Lung (tissue), 12 donors: ENCODE measurements around the gene TPRG1. TPM values are rescaled to one million over a fixed set of nuclear protein-coding genes. Genes with fewer than 3 reads are reported as not detected.

Experiments used
- ATAC-seq: fragments of 200-7000 bp; cut with Tn5 transposase; one replicate; pipeline ENCODE4 v1.9.1; 2020; ENCODE audit warnings: moderate number of reproducible peaks; ENCODE audit not compliant: insufficient read depth, low FRiP score
- DNase-seq, 3 donors: peaks; one replicate each; pipeline ENCODE4 v3.0.0-alpha.2; 2013 to 2017
- H3K27ac ChIP-seq, 2 donors: one replicate each; pipeline ENCODE4 v1.5.1; 2013; ENCODE audit warnings: mild to moderate bottlenecking in 2 of 2, moderate library complexity in 2 of 2, control low read depth in 1 of 2, inconsistent platforms in 1 of 2, low read depth in 1 of 2, low read length in 1 of 2
- H3K27me3 ChIP-seq, 3 donors: one replicate each; pipeline ENCODE4 v1.5.1; 2013; ENCODE audit warnings: low read length in 2 of 3; ENCODE audit not compliant: control insufficient read depth in 3 of 3, insufficient read depth in 3 of 3
- H3K36me3 ChIP-seq, 4 donors: one replicate each; pipeline ENCODE4 v1.5.1; 2013; ENCODE audit warnings: low read length in 4 of 4, mild to moderate bottlenecking in 1 of 4, moderate library complexity in 1 of 4; ENCODE audit not compliant: control insufficient read depth in 4 of 4, insufficient read depth in 4 of 4
- H3K4me1 ChIP-seq, 5 donors: one replicate each; pipeline ENCODE4 v1.5.1; 2013; ENCODE audit warnings: low read length in 5 of 5, mild to moderate bottlenecking in 2 of 5, moderate library complexity in 1 of 5; ENCODE audit not compliant: control insufficient read depth in 5 of 5, insufficient read depth in 5 of 5
- H3K4me3 ChIP-seq: one replicate; pipeline ENCODE4 v1.5.1; 2013; ENCODE audit warnings: mild to moderate bottlenecking, control low read depth, moderate library complexity
- H3K9ac ChIP-seq, 2 donors: one replicate each; pipeline ENCODE4 v1.5.1; 2013; ENCODE audit warnings: low read length in 2 of 2, control low read depth in 1 of 2; ENCODE audit not compliant: insufficient read depth in 1 of 2
- H3K9me3 ChIP-seq, 4 donors: one replicate each; pipeline ENCODE4 v1.5.1; 2013; ENCODE audit warnings: low read length in 3 of 4, mild to moderate bottlenecking in 1 of 4, moderate library complexity in 1 of 4; ENCODE audit not compliant: control insufficient read depth in 4 of 4, insufficient read depth in 3 of 4
- WGBS, 2 donors: extraction: QIAGEN DNeasy Blood & Tissue Kit; methylation state at CpG; one replicate each; pipeline ENCODE4 v1.1.7; 2013; 5-methylcytosine and 5-hydroxymethylcytosine counted together
- polyA plus RNA-seq, 2 donors: library from polyadenylated mRNA; stranded (reverse); fragments of 200-250 nt; gene quantifications; one replicate each; pipeline ENCODE4 v1.2.1, GENCODE V29; 2013
- total RNA-seq, 2 donors: library from RNA; depleted of rRNA in 1 of 2; stranded (reverse); fragments of >200 nt in 1 of 2; gene quantifications; one replicate each; pipeline ENCODE4 v1.2.1, GENCODE V29; 2014 to 2021
- TF ChIP-seq, protein P1 (sequence below): IDR thresholded peaks from 2 replicates; pipeline ENCODE4 v1.5.1; 2012; ENCODE audit warnings: mild to moderate bottlenecking; ENCODE audit errors: control extremely low read depth, extremely low read depth
- donor health status: control.
- donor health status: control.
- donor health status: Bipolar disorder and iron deficiency.
- donor health status: healthy.
- donor health status: DM: yes; HTN: yes; CAD: no.

Gene TPRG1
- total and polyA plus RNA-seq, 4 donors, result 3.7 to 13.8 (median 9.4) TPM

DNA sequence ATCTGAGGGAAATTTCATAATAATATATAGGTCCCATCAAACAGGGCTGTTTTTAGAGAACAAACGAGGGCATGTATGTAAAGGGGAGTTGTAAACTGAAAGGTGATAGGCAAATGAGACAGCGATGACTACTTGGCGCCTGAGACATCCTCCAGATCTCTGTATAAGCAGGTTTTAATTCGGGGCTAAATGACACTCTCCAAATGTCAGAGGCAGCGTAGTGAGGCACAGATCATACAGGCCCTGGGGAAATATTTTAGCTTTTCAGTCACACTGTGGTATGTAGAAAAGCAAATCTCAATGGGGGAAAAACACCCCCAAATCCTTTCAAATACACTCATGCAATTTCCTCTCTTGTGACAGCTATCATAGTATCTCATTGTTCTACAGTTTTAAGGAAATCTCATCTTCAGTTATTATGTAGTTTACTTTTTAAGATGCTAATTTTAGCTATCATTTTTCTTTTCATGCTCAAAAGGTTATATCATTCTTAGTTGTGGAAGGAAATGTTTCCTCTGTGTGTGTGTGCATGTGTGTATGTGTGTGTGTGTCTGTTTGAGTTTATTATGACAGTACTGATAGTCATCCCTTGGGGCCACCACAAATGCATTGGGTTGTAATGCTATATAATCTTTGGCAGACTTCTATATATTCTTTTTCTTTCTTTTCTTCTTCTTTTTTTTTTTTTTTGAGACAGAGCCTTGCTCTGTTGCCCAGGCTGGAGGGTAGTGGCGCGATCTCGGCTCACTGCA is 1.1 kb downstream of the TPRG1 start:
- Histone ChIP-seq H3K27me3 (no peaks in the 10 kb centered on the region), H3K27ac (no peak overlapping the region), H3K9ac (no peak overlapping the region), H3K4me3 (no peak overlapping the region), H3K36me3 (no peaks in the 10 kb centered on the region), H3K4me1 (no peaks in the 10 kb centered on the region), H3K9me3 (no peaks in the 10 kb centered on the region)
- TF ChIP-seq, protein P1, sequence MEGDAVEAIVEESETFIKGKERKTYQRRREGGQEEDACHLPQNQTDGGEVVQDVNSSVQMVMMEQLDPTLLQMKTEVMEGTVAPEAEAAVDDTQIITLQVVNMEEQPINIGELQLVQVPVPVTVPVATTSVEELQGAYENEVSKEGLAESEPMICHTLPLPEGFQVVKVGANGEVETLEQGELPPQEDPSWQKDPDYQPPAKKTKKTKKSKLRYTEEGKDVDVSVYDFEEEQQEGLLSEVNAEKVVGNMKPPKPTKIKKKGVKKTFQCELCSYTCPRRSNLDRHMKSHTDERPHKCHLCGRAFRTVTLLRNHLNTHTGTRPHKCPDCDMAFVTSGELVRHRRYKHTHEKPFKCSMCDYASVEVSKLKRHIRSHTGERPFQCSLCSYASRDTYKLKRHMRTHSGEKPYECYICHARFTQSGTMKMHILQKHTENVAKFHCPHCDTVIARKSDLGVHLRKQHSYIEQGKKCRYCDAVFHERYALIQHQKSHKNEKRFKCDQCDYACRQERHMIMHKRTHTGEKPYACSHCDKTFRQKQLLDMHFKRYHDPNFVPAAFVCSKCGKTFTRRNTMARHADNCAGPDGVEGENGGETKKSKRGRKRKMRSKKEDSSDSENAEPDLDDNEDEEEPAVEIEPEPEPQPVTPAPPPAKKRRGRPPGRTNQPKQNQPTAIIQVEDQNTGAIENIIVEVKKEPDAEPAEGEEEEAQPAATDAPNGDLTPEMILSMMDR, result no peak
- DNase-seq (no peak), ATAC-seq (no peak)
- WGBS, 2 donors, result 86 to 94% methylated on average over 8 of the region's 8 CpGs

DNA sequence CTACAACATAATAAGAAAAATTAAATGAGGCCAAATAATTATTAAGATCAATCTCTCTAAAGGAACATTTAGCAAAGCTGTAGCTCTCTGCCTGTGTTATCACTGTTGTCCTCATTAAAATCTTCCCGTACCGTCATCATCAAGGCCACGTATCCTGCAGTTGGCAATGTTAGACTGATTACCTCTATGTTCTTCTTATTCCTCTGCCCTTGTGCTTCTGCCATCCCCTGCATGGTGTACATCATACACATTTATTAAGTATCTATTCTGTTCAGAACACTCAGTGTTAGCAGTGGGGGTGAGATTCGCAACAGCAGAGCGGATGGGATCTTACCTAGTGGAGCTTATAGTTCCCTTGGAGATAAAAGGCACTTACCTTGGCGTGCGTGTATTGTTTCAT is 12.8 kb downstream of the TPRG1 start:
- ATAC-seq (no peak), DNase-seq (no peak)
- no peak overlapping the region for H3K9ac ChIP-seq
- no peak overlapping the region for H3K27ac ChIP-seq
- no peaks in the 10 kb centered on the region for H3K27me3 ChIP-seq
- no peaks in the 10 kb centered on the region for H3K36me3 ChIP-seq
- WGBS, 2 donors, result 94 to 96% methylated on average over 7 of the region's 7 CpGs
- H3K4me3 ChIP-seq, result no peak overlapping the region
- H3K4me1 ChIP-seq, result peaks cover 0 to 5% (median 0%) of the 10 kb centered on the region in 5 donors
- peaks cover 0 to 2% (median under 1%) of the 10 kb centered on the region in 4 donors for H3K9me3 ChIP-seq
- TF ChIP-seq, protein P1, result no peak

DNA sequence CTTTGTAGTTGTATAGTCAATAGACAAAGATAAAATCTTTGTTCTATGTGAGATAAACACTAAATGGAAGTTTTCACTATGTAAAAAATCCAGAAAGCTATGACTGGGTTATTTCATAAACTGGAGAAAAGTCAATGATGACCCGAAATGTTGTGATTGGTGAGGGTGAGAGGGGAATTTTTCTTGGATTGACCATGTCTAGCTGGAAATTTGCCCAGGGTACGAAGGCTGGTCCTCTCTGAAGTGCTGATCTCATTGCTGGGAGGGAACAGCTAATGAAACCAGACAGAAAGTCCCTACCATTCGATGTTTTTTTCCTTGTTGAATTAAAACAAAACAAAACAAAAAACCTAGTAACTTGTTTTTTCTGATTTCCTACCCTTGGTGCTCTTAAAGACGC is 14.3 kb downstream of the TPRG1 start:
- Histone ChIP-seq H3K4me3 (no peak overlapping the region), H3K4me1 (peaks cover 0 to 5% (median 0%) of the 10 kb centered on the region in 5 donors), H3K9ac (peak overlapping the region in 1 of 2 donors; percentile 26), H3K27ac (no peak overlapping the region), H3K9me3 (no peaks in the 10 kb centered on the region), H3K36me3 (no peaks in the 10 kb centered on the region), H3K27me3 (no peaks in the 10 kb centered on the region)
- peak; percentile 44 to 84 (median 67) for DNase-seq
- ATAC-seq, result no peak
- TF ChIP-seq, protein P1, result no peak
- WGBS, 2 donors, result 55 to 76% methylated on average over 4 of the region's 4 CpGs

DNA sequence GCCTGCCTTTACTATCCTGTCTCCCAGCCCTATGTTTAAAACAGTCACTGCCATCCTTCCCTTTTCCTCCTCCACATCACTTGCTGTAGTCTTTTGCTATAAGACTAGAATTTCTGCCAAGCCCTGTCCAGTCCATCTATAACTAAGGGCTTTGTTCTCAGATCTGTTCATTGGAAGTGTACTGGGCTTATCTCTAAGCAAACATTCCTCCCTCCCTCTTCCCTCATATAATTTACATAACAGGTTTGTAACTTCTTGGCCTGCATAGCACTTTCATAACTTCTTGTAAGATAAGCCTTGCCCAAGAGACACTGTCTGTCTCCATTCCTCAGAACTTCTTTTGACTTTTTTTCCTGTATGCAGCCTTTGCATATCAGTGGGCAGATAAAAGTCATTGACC is 16.7 kb downstream of the TPRG1 start:
- Histone ChIP-seq H3K27me3 (no peaks in the 10 kb centered on the region), H3K4me1 (peaks cover 0 to 5% (median 0%) of the 10 kb centered on the region in 5 donors), H3K9ac (no peak overlapping the region), H3K4me3 (no peak overlapping the region), H3K27ac (peak overlapping the region in 1 of 2 donors; percentile 53), H3K36me3 (no peaks in the 10 kb centered on the region), H3K9me3 (peaks cover 0 to 9% (median 3%) of the 10 kb centered on the region in 4 donors)
- ATAC-seq (peak; percentile 63), DNase-seq (peak in 2 of 3 donors; percentile 42 to 64)
- TF ChIP-seq, protein P1, result no peak
